Mesothelial cell of epicardium (in vitro differentiated cells): ENCODE measurements around the gene SNCAIP. TPM values are rescaled to one million over a fixed set of nuclear protein-coding genes. Genes with fewer than 3 reads are reported as not detected.
A peak's percentile ranks its signal among the peaks of the same experiment; 100 is the strongest.

Source experiments
- DNase-seq, 2 experiments: peaks; one replicate each; pipeline ENCODE4 v3.0.0; 2021; ENCODE audit warnings: low spot score in 2 of 2; ENCODE audit not compliant: unreplicated experiment in 2 of 2
- H3K27ac Mint-ChIP-seq: 2 replicates; pipeline ENCODE4 v1.8.0; 2021; ENCODE audit warnings: mixed read lengths
- H3K27me3 Mint-ChIP-seq: 2 replicates; pipeline ENCODE4 v1.8.0; 2021; ENCODE audit warnings: low read depth, mixed read lengths
- H3K36me3 Mint-ChIP-seq: 2 replicates; pipeline ENCODE4 v1.8.0; 2021; ENCODE audit warnings: mixed read lengths
- H3K4me1 Mint-ChIP-seq: 2 replicates; pipeline ENCODE4 v1.8.0; 2021; ENCODE audit warnings: mixed read lengths
- H3K4me3 Mint-ChIP-seq: 2 replicates; pipeline ENCODE4 v1.8.0; 2021; ENCODE audit warnings: mild to moderate bottlenecking, moderate library complexity, mixed read lengths
- H3K9me3 Mint-ChIP-seq: 2 replicates; pipeline ENCODE4 v1.8.0; 2021; ENCODE audit warnings: mixed read lengths
- total RNA-seq: library from RNA; stranded (reverse); gene quantifications from 3 replicates; pipeline ENCODE4 v1.2.1, GENCODE V29; 2021
- TF ChIP-seq, protein P1 (sequence below): fragments of 200-600 bp; sonication (generic); IDR thresholded peaks from one replicate; pipeline ENCODE4 v1.5.0; 2021; ENCODE audit warnings: antibody characterized with exemption; ENCODE audit not compliant: unreplicated experiment

The SNCAIP gene
- total RNA-seq, 1 donor from 2014 or later, result 102 TPM

- no peaks in the 10 kb centered on the region for H3K9me3 Mint-ChIP-seq
- peaks cover 19% of the 10 kb centered on the region for H3K4me1 Mint-ChIP-seq
- peaks cover 70% of the 10 kb centered on the region for H3K36me3 Mint-ChIP-seq
- DNase-seq, result no peak
- H3K27me3 Mint-ChIP-seq, result no peaks in the 10 kb centered on the region
- TF ChIP-seq, protein P1, sequence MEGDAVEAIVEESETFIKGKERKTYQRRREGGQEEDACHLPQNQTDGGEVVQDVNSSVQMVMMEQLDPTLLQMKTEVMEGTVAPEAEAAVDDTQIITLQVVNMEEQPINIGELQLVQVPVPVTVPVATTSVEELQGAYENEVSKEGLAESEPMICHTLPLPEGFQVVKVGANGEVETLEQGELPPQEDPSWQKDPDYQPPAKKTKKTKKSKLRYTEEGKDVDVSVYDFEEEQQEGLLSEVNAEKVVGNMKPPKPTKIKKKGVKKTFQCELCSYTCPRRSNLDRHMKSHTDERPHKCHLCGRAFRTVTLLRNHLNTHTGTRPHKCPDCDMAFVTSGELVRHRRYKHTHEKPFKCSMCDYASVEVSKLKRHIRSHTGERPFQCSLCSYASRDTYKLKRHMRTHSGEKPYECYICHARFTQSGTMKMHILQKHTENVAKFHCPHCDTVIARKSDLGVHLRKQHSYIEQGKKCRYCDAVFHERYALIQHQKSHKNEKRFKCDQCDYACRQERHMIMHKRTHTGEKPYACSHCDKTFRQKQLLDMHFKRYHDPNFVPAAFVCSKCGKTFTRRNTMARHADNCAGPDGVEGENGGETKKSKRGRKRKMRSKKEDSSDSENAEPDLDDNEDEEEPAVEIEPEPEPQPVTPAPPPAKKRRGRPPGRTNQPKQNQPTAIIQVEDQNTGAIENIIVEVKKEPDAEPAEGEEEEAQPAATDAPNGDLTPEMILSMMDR, result no peak
- no peak overlapping the region for H3K4me3 Mint-ChIP-seq
- H3K27ac Mint-ChIP-seq, result no peak overlapping the region
Measured at GRCh38 chr5:122442938-122443337, 130.9 kb downstream of the SNCAIP start.

GRCh38 chr5:122444411-122444810 lies 132.4 kb downstream of the SNCAIP start:
- no peak for DNase-seq
- H3K9me3 Mint-ChIP-seq, result no peaks in the 10 kb centered on the region
- peaks cover 59% of the 10 kb centered on the region for H3K36me3 Mint-ChIP-seq
- H3K4me3 Mint-ChIP-seq, result no peak overlapping the region
- no peaks in the 10 kb centered on the region for H3K27me3 Mint-ChIP-seq
- TF ChIP-seq, protein P1, result no peak
- H3K4me1 Mint-ChIP-seq, result peaks cover 19% of the 10 kb centered on the region
- H3K27ac Mint-ChIP-seq, result no peak overlapping the region

- Mint-ChIP-seq H3K36me3 (peaks cover 64% of the 10 kb centered on the region), H3K4me3 (no peak overlapping the region), H3K27me3 (no peaks in the 10 kb centered on the region), H3K4me1 (peaks cover 19% of the 10 kb centered on the region), H3K9me3 (no peaks in the 10 kb centered on the region), H3K27ac (no peak overlapping the region)
- no peak for DNase-seq
- TF ChIP-seq, protein P1, result no peak
Measured at GRCh38 chr5:122445070-122445469, 133.0 kb downstream of the SNCAIP start.

DNA sequence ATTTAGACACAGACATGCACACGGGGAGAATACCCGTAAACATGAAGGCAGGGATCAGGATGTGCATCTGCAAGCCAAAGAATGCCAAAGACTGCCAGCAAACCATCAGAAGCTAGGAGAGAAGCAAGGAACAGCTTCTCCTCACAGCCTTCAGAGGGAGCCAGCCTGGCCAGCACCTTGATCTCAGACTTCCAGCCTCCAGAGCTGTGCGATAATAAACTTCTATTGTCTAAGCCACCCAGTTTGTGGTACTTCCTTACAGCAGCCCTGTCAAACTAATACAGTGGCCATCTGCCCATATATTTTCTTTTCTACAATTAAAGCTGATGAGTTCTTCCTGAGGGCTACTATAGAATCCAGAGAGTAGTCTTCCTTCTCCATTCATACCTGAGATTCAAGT lies 135.0 kb downstream of the SNCAIP start:
- Mint-ChIP-seq H3K4me1 (peaks cover 16% of the 10 kb centered on the region), H3K27ac (peak overlapping the region; percentile 22), H3K27me3 (no peaks in the 10 kb centered on the region), H3K9me3 (no peaks in the 10 kb centered on the region), H3K36me3 (peaks cover 68% of the 10 kb centered on the region), H3K4me3 (no peak overlapping the region)
- TF ChIP-seq, protein P1, result no peak
- DNase-seq, result no peak

- Mint-ChIP-seq H3K36me3 (peaks cover 66% of the 10 kb centered on the region), H3K4me1 (peaks cover 11% of the 10 kb centered on the region)
- TF ChIP-seq, protein P1, result no peak
Measured at GRCh38 chr5:122447879-122448278, 135.8 kb downstream of the SNCAIP start.

DNA sequence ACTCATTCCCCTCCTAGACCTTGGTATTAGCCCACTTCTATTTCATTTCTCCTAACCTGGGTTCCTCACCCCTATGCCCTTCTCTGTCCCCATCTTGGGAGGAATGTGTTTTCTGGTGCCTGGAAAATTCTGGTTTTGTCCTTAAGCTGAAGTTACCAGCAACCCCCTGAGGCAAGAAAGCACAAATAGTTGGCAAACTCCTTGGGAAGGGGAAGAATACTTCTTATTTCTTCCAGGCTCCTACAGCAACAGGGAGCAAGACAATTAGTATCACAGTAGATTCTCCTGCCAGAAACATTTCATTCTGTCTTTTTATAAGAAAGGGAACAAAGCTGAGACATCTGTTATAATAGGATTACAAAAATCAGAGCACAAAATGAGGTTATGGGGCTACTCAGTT lies 142.5 kb downstream of the SNCAIP start:
- Mint-ChIP-seq H3K36me3 (peaks cover 60% of the 10 kb centered on the region), H3K27ac (peak overlapping the region; percentile 83), H3K27me3 (no peaks in the 10 kb centered on the region), H3K9me3 (no peaks in the 10 kb centered on the region), H3K4me3 (no peak overlapping the region), H3K4me1 (peaks cover 28% of the 10 kb centered on the region)
- no peak for DNase-seq
- TF ChIP-seq, protein P1, result no peak

More at GRCh38 chr5:122447879-122448278, 135.8 kb downstream of the SNCAIP start:
- peak overlapping the region; percentile 76 for H3K27ac Mint-ChIP-seq
- DNase-seq, result no peak
- H3K9me3 Mint-ChIP-seq, result no peaks in the 10 kb centered on the region
- H3K4me3 Mint-ChIP-seq, result no peak overlapping the region
- no peaks in the 10 kb centered on the region for H3K27me3 Mint-ChIP-seq
